B cell (primary cell): ENCODE results near the gene PTPRO. TPM values are rescaled to one million over a fixed set of nuclear protein-coding genes. Genes with fewer than 3 reads are reported as not detected.

ENCODE experiments used
- ATAC-seq: fragments of 200-7000 bp; cut with Tn5 transposase; one replicate; pipeline ENCODE4 v1.10.0; 2021; ENCODE audit warnings: low read depth, mild to moderate bottlenecking, moderate number of reproducible peaks, moderate library complexity
- CTCF ChIA-PET: fragments of 350-600 bp; sonication (Branson Sonifier 250); formaldehyde crosslinking; loops from one replicate; lab custom pipeline; 2021; ENCODE audit warnings: antibody characterized with exemption, inconsistent platforms; lab: Charles Lee
- POLR2A ChIA-PET: fragments of 350-600 bp; sonication (Branson Sonifier 250); formaldehyde crosslinking; loops from one replicate; lab custom pipeline; 2021; ENCODE audit warnings: antibody characterized with exemption; lab: Charles Lee
- DNase-seq: peaks from one replicate; pipeline ENCODE4 v3.0.0; 2013
- H2AFZ ChIP-seq: 2 replicates; pipeline ENCODE4 v1.6.1; 2012; ENCODE audit warnings: mild to moderate bottlenecking, low read depth, low read length; ENCODE audit not compliant: insufficient read depth, poor library complexity, severe bottlenecking
- H3K27ac ChIP-seq, 2 donors: 1 replicate in 1 of 2; 2 replicates in 1 of 2; pipeline ENCODE4 v1.5.1; 2012 to 2013; ENCODE audit warnings: low read length in 2 of 2, mild to moderate bottlenecking in 2 of 2, moderate library complexity in 1 of 2
- H3K27me3 ChIP-seq, 4 experiments: fragments of 200-600 bp in 1 of 4; sonication (generic) in 1 of 4; replicated peaks in 1 of 4; 1 replicate in 2 of 4; 2 replicates in 2 of 4; pipeline versions ENCODE4 v1.6.1 to v1.7.0; 2013 to 2016; ENCODE audit warnings: low read length in 3 of 4, mild to moderate bottlenecking in 2 of 4, mixed read lengths in 1 of 4, moderate library complexity in 1 of 4; ENCODE audit not compliant: insufficient read depth in 4 of 4, control insufficient read depth in 3 of 4; ENCODE audit errors: control extremely low read depth in 1 of 4
- H3K36me3 ChIP-seq, 2 experiments: replicated peaks in 1 of 2; 1 replicate in 1 of 2; 2 replicates in 1 of 2; pipeline versions ENCODE4 v1.6.1 to v1.7.1; 2013; ENCODE audit warnings: low read length in 1 of 2; ENCODE audit not compliant: insufficient read depth in 2 of 2, control insufficient read depth in 1 of 2; ENCODE audit errors: control extremely low read depth in 1 of 2, extremely low read depth in 1 of 2
- H3K4me1 ChIP-seq, 2 donors: fragments of 200-600 bp in 1 of 2; sonication (generic) in 1 of 2; 1 replicate in 1 of 2; 2 replicates in 1 of 2; pipeline versions ENCODE4 v1.5.1 to v1.6.1; 2013 to 2017; ENCODE audit warnings: low read length in 2 of 2; ENCODE audit not compliant: control insufficient read depth in 2 of 2, insufficient read depth in 2 of 2
- H3K4me2 ChIP-seq: replicated peaks from 2 replicates; pipeline ENCODE3; 2012; ENCODE audit warnings: mild to moderate bottlenecking, low read depth, low read length; ENCODE audit not compliant: poor library complexity, severe bottlenecking
- H3K4me3 ChIP-seq, 5 experiments: fragments of 200-600 bp in 1 of 5; sonication (generic) in 1 of 5; 1 replicate in 3 of 5; 2 replicates in 2 of 5; pipeline versions ENCODE4 v1.5.1 to v1.7.0; 2011 to 2016; ENCODE audit warnings: low read length in 4 of 5, mild to moderate bottlenecking in 4 of 5, low read depth in 2 of 5, control low read depth in 1 of 5, moderate library complexity in 1 of 5; ENCODE audit not compliant: insufficient read depth in 1 of 5; ENCODE audit errors: control extremely low read depth in 1 of 5, extremely low read depth in 1 of 5
- H3K79me2 ChIP-seq: fragments of 200-600 bp; sonication (generic); one replicate; pipeline ENCODE4 v1.6.0; 2016; ENCODE audit warnings: low read length; ENCODE audit not compliant: control insufficient read depth, insufficient read depth
- H3K9ac ChIP-seq: fragments of 200-600 bp; sonication (generic); 2 replicates; pipeline ENCODE4 v1.6.1; 2017; ENCODE audit warnings: mild to moderate bottlenecking, low read length, moderate library complexity
- H3K9me3 ChIP-seq, 3 donors: one replicate each; pipeline versions ENCODE4 v1.6.1 to v1.7.1; 2013; ENCODE audit warnings: low read length in 2 of 3; ENCODE audit not compliant: control insufficient read depth in 2 of 3, insufficient read depth in 1 of 3; ENCODE audit errors: control extremely low read depth in 1 of 3
- H4K20me1 ChIP-seq: 2 replicates; pipeline ENCODE4 v1.6.0; 2012; ENCODE audit warnings: mild to moderate bottlenecking, low read length; ENCODE audit not compliant: insufficient read depth, control insufficient read depth, poor library complexity, severe bottlenecking
- H3K27ac Mint-ChIP-seq: one replicate; pipeline ENCODE4 v1.8.0; 2021; ENCODE audit warnings: mixed read lengths
- H3K27me3 Mint-ChIP-seq: one replicate; pipeline ENCODE4 v1.8.0; 2021; ENCODE audit warnings: mixed read lengths
- H3K4me1 Mint-ChIP-seq: one replicate; pipeline ENCODE4 v1.8.0; 2021; ENCODE audit warnings: mixed read lengths
- H3K4me3 Mint-ChIP-seq: one replicate; pipeline ENCODE4 v1.8.0; 2021; ENCODE audit warnings: mixed read lengths
- H3K9me3 Mint-ChIP-seq: one replicate; pipeline ENCODE4 v1.8.0; 2022; ENCODE audit warnings: mixed read lengths; ENCODE audit not compliant: insufficient read depth
- EZH2 ChIP-seq: IDR thresholded peaks from 2 replicates; pipeline ENCODE4 v1.6.1; 2012; ENCODE audit warnings: borderline replicate concordance, low read depth, mild to moderate bottlenecking, moderate library complexity, low read length; ENCODE audit not compliant: insufficient read depth, poor library complexity, severe bottlenecking
- WGBS: methylation state at CpG from one replicate; pipeline ENCODE4 v1.1.5; 2013; ENCODE audit warnings: missing lambda C conversion rate; ENCODE audit not compliant: insufficient coverage; 5-methylcytosine and 5-hydroxymethylcytosine counted together
- intact Hi-C: fragments of 100-400 bp; cut with micrococcal nuclease; formaldehyde crosslinking; loops from one replicate; pipeline ENCODE4 v1.10.0; 2022
- polyA plus RNA-seq: library from polyadenylated mRNA; depleted of rRNA; stranded (reverse); fragments of >200 nt; gene quantifications from 2 replicates; pipeline ENCODE4 v1.2.3, GENCODE V29; 2012
- total RNA-seq, 2 donors: library from RNA; stranded (reverse); fragments of 120-200 nt in 1 of 2; gene quantifications; 1 replicate in 1 of 2; 2 replicates in 1 of 2; pipeline versions ENCODE4 v1.2.3 to v1.2.4, GENCODE V29; 2013 to 2022
- TF ChIP-seq, protein P1 (sequence below): fragments of 200-600 bp; IDR thresholded peaks from one replicate; pipeline ENCODE4 v1.8.0; 2022; ENCODE audit warnings: antibody characterized with exemption, mild to moderate bottlenecking

PTPRO gene
- total and polyA plus RNA-seq, 2 donors (not counting 1 experiment from before 2014, with no cell fraction given) = 23.1 to 23.6 TPM

DNA sequence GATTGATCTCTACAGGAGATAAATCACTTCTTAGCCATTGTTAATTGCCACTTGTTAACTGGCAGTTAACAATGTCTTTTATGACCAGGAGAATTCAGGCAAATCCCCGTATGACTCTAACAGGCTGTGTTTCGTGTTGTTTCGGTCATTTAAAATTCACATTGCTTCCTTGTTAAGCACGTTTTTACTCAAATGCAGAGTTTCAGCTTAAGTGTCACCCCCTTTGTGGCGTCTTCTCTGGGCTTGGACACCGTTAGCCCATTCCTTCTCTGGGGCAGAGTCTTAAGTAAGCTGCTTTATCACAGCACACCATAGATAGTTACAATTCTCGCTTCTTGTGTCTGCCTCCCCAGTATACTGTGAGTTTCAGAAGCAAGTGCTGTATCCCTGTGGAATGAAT, 261.5 kb downstream of the PTPRO start:
- WGBS = 74% methylated on average over 6 of the region's 7 CpGs
- Mint-ChIP-seq H3K27me3 (no peaks in the 10 kb centered on the region), H3K27ac (peak overlapping the region; percentile 56), H3K4me1 (no peaks in the 10 kb centered on the region), H3K9me3 (no peaks in the 10 kb centered on the region), H3K4me3 (no peak overlapping the region)
- no peaks in the 10 kb centered on the region for H3K4me1 ChIP-seq
- ATAC-seq (no peak), DNase-seq (no peak)
- ChIA-PET POLR2A (no interaction called here), CTCF (interaction anchor here (0.7 to 11.6 kb wide), 28 partner anchors 10 to 1191 kb away, joined by 3 to 702 read pairs (median 6); partner anchors contain the start of genes EPS8 and RERG)
- intact Hi-C loops = loop anchor here (1.0 to 2.0 kb wide), 3 partner anchors 13 to 308 kb away; no protein-coding TSS in a partner anchor
- TF ChIP-seq, protein P1, sequence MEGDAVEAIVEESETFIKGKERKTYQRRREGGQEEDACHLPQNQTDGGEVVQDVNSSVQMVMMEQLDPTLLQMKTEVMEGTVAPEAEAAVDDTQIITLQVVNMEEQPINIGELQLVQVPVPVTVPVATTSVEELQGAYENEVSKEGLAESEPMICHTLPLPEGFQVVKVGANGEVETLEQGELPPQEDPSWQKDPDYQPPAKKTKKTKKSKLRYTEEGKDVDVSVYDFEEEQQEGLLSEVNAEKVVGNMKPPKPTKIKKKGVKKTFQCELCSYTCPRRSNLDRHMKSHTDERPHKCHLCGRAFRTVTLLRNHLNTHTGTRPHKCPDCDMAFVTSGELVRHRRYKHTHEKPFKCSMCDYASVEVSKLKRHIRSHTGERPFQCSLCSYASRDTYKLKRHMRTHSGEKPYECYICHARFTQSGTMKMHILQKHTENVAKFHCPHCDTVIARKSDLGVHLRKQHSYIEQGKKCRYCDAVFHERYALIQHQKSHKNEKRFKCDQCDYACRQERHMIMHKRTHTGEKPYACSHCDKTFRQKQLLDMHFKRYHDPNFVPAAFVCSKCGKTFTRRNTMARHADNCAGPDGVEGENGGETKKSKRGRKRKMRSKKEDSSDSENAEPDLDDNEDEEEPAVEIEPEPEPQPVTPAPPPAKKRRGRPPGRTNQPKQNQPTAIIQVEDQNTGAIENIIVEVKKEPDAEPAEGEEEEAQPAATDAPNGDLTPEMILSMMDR = no peak
- TF ChIP-seq EZH2 = no peak
- no peak overlapping the region for H3K27ac ChIP-seq
- H3K4me2 ChIP-seq = no peak overlapping the region
- H3K36me3 ChIP-seq = peaks cover 4 to 72% of the 10 kb centered on the region in 2 experiments
- H3K79me2 ChIP-seq = no peaks in the 10 kb centered on the region
- H3K4me3 ChIP-seq = no peak overlapping the region
- H3K27me3 ChIP-seq = no peaks in the 10 kb centered on the region
- H3K9me3 ChIP-seq = no peaks in the 10 kb centered on the region
- no peaks in the 10 kb centered on the region for H4K20me1 ChIP-seq
- no peak overlapping the region for H3K9ac ChIP-seq
- no peak overlapping the region for H2AFZ ChIP-seq

DNA sequence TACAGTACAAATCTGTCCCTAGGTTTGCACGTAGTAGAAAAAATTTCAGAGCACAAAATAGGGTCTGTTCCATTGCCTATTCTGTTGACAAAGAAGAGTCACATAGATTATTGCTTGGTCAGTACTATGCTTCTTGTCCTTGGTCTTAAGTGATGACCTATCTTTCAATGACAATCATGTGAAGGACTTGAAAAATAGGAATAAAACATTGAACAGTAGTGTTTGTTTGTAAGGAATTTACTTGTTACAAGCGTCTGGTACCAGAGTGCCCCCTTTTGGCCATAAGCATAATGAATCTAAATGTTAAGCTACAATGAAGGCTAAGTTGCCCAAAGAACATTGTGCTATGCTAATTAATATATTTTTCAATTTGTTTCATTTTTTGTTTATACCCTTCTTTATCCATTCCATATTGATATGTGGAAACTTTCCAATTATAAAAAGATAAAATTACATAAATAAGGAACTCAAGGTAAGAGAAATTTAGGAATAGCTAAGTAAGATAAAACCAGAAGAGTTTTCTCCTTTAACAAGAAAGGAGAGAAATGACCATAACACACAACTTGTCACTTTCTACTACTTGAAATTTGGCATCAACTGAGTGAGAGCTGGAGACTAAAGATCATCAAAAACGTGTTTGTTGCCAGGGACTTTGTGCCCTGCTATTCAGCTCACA, 262.2 kb downstream of the PTPRO start:
- Histone ChIP-seq H3K4me1 (no peaks in the 10 kb centered on the region), H3K4me3 (no peak overlapping the region), H3K36me3 (peaks cover 4 to 66% of the 10 kb centered on the region in 2 experiments), H4K20me1 (no peaks in the 10 kb centered on the region), H3K9me3 (no peaks in the 10 kb centered on the region), H3K79me2 (no peaks in the 10 kb centered on the region), H3K9ac (no peak overlapping the region), H3K4me2 (no peak overlapping the region), H3K27me3 (no peaks in the 10 kb centered on the region), H2AFZ (no peak overlapping the region), H3K27ac (no peak overlapping the region)
- Mint-ChIP-seq H3K27me3 (no peaks in the 10 kb centered on the region), H3K27ac (peak overlapping the region; percentile 65), H3K4me1 (no peaks in the 10 kb centered on the region), H3K4me3 (no peak overlapping the region), H3K9me3 (no peaks in the 10 kb centered on the region)
- WGBS = 11% methylated on average over 1 of the region's 3 CpGs
- ATAC-seq (peak; percentile 63), DNase-seq (peak; percentile 76)
- POLR2A ChIA-PET = interaction anchor here (1.0 kb wide), 1 partner anchor 53 kb away, joined by 4 read pairs; no protein-coding TSS in a partner anchor
- intact Hi-C loops = loop anchor here (1.0 to 2.0 kb wide), 3 partner anchors 14 to 308 kb away; no protein-coding TSS in a partner anchor
- no peak for TF ChIP-seq EZH2
- TF ChIP-seq, protein P1 = peak; percentile 86
- CTCF ChIA-PET = interaction anchor here (0.6 to 11.6 kb wide), 42 partner anchors 9 to 779 kb away, joined by 3 to 702 read pairs (median 4); partner anchors contain the start of genes EPS8 and RERG
